Ishikawa (cell line): ENCODE data around the gene RBP3.

Experiments
- TEAD4 ChIP-seq: IDR thresholded peaks from 2 replicates; pipeline ENCODE4 v1.6.1; 2012
- YY1 ChIP-seq: IDR thresholded peaks from 2 replicates; pipeline ENCODE4 v1.6.1; 2012; ENCODE audit warnings: low read depth

- TF ChIP-seq TEAD4 (no peak), YY1 (no peak)
Observed at GRCh38 chr10:47396311-47396717, 48.2 kb downstream of the RBP3 start.
